ENCODE results near the gene CASP2.

GRCh38 chr7:143292876-143293275 lies 4.7 kb downstream of the CASP2 start:
- TF ChIP-seq CTCF (IDR thresholded peaks at IDR 0.05) (no peak), POLR2A (IDR thresholded peaks at IDR 0.05) (no peak)

All from tibial nerve (tissue), 3 donors.